Measurements from ENCODE around the gene GDF15.

DNA sequence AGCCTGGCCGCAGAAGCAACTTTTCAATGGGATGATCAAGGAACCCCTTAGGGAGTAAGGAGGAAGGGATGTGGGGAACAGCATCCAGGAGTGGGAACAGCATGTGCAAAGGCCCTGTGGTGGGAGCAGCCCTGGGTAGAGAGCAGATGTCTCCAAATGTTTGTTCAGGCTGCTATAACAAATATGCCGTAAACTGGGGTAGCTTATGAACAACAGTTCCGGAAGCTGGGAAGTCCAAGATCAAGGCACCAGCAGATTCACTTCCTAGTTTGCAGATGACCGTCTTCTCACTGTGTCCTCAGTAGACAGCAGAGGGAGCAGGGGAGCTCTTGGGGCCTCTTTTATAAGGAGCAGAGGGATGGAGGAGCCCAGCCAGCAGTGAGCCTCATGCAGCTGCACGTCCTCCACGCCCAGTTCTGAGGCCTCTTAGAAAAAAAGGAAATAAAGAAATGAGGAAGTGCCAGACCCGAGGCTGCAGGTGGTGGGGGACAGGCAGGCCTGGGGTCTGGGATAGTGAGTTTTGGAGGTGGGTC lies 15.7 kb downstream of the GDF15 start:
- TF ChIP-seq, protein P1, sequence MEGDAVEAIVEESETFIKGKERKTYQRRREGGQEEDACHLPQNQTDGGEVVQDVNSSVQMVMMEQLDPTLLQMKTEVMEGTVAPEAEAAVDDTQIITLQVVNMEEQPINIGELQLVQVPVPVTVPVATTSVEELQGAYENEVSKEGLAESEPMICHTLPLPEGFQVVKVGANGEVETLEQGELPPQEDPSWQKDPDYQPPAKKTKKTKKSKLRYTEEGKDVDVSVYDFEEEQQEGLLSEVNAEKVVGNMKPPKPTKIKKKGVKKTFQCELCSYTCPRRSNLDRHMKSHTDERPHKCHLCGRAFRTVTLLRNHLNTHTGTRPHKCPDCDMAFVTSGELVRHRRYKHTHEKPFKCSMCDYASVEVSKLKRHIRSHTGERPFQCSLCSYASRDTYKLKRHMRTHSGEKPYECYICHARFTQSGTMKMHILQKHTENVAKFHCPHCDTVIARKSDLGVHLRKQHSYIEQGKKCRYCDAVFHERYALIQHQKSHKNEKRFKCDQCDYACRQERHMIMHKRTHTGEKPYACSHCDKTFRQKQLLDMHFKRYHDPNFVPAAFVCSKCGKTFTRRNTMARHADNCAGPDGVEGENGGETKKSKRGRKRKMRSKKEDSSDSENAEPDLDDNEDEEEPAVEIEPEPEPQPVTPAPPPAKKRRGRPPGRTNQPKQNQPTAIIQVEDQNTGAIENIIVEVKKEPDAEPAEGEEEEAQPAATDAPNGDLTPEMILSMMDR (tag by site-specific recombination; IDR thresholded peaks at IDR 0.05): peak; percentile 56; the same call in 1 of the 2 replicates
- TF ChIP-seq SP3 (tag by site-specific recombination; IDR thresholded peaks at IDR 0.05): no peak
- TF ChIP-seq, protein P2, sequence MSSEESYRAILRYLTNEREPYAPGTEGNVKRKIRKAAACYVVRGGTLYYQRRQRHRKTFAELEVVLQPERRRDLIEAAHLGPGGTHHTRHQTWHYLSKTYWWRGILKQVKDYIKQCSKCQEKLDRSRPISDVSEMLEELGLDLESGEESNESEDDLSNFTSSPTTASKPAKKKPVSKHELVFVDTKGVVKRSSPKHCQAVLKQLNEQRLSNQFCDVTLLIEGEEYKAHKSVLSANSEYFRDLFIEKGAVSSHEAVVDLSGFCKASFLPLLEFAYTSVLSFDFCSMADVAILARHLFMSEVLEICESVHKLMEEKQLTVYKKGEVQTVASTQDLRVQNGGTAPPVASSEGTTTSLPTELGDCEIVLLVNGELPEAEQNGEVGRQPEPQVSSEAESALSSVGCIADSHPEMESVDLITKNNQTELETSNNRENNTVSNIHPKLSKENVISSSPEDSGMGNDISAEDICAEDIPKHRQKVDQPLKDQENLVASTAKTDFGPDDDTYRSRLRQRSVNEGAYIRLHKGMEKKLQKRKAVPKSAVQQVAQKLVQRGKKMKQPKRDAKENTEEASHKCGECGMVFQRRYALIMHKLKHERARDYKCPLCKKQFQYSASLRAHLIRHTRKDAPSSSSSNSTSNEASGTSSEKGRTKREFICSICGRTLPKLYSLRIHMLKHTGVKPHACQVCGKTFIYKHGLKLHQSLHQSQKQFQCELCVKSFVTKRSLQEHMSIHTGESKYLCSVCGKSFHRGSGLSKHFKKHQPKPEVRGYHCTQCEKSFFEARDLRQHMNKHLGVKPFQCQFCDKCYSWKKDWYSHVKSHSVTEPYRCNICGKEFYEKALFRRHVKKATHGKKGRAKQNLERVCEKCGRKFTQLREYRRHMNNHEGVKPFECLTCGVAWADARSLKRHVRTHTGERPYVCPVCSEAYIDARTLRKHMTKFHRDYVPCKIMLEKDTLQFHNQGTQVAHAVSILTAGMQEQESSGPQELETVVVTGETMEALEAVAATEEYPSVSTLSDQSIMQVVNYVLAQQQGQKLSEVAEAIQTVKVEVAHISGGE (tag by site-specific recombination; conservative IDR thresholded peaks at IDR 0.05; ENCODE audit: low read depth): no peak
- no peak for TF ChIP-seq ZNF174 (tag by site-specific recombination; IDR thresholded peaks at IDR 0.05)
- no peak for TF ChIP-seq ZNF169 (tag by site-specific recombination; IDR thresholded peaks at IDR 0.05)
- TF ChIP-seq SALL2 (tag by site-specific recombination; IDR thresholded peaks at IDR 0.05; ENCODE audit: borderline replicate concordance): no peak
- no peak for TF ChIP-seq EGR2 (tag by site-specific recombination; IDR thresholded peaks at IDR 0.05; ENCODE audit: low read depth)
